Measurements from ENCODE around the gene COIL.
"Not testable (repeated sequence)": the region's sequence is repeated elsewhere in the genome, so short reads cannot be mapped to it uniquely, and the experiment has no call there.

Gene COIL

DNA sequence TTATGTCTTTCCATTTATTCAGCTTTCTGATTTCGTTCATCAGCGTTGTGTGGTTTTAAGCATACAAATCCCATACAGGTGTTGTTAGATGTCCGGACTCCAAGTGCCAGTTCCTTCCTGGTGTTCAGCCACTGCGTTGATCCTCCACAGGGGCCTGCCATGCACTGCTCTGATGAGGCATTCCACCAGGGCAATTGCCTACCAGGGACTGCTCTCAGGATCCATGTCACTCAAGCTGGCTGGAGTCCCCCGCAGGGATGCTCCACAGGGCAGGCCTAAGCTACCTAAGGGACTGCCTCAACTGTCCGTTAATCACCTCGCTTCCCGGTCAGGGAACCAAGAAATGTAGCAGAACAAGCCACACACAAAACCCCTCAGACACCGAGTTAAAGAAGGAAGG, 4.4 kb upstream of the COIL start:
- not testable (repeated sequence) for H3K27ac ChIP-seq (ENCODE audit: low read depth in 2 of 2, low read length in 2 of 2); H3K4me3 ChIP-seq (ENCODE audit: low read length in 2 of 2)

DNA sequence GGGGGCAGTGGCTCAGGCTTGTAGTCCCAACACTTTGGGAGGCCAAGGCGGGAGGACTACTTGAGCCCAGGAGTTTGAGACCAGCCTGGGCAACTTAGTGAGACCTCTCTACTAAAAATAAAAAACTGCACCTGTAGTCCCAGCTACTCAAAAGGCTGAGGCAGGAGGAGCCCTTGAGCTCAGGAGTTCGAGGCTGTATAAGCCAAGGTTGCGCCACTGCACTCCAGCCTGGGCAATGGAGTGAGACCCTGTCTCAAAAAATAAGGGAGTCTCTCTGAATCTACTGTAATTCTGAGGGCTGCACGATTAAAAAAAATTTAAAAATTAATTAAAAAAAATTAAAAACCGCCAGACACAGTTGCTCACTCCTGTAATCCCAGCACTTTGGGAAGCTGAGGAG, 3.9 kb downstream of the COIL start:
- peaks cover 0 to 4% of the 10 kb centered on the region in 2 donors for H3K36me3 ChIP-seq (ENCODE audit: control insufficient read depth in 2 of 2, insufficient read depth in 2 of 2, low read length in 2 of 2)
- no peaks in the 10 kb centered on the region for H3K9me3 ChIP-seq (ENCODE audit: control insufficient read depth in 2 of 2, low read length in 2 of 2)
- H3K9ac ChIP-seq (ENCODE audit: low read depth in 1 of 2, low read length in 2 of 2) = no peak overlapping the region
- H3K4me1 ChIP-seq (ENCODE audit: control insufficient read depth in 2 of 2, insufficient read depth in 2 of 2, low read length in 2 of 2) = peaks cover 0 to 6% of the 10 kb centered on the region in 2 donors
- H3K4me3 ChIP-seq (ENCODE audit: low read length in 2 of 2) = no peak overlapping the region
- no peaks in the 10 kb centered on the region for H3K27me3 ChIP-seq (ENCODE audit: control insufficient read depth in 2 of 2, insufficient read depth in 2 of 2, low read length in 2 of 2)
- no peak overlapping the region for H3K27ac ChIP-seq (ENCODE audit: low read depth in 2 of 2, low read length in 2 of 2)

More for the DNA sequence above, 4.4 kb upstream of the COIL start:
- H3K4me1 ChIP-seq (ENCODE audit: control insufficient read depth in 2 of 2, insufficient read depth in 2 of 2, low read length in 2 of 2); H3K27me3 ChIP-seq (ENCODE audit: control insufficient read depth in 2 of 2, insufficient read depth in 2 of 2, low read length in 2 of 2); H3K9me3 ChIP-seq (ENCODE audit: control insufficient read depth in 2 of 2, low read length in 2 of 2); H3K9ac ChIP-seq (ENCODE audit: low read depth in 1 of 2, low read length in 2 of 2); H3K36me3 ChIP-seq (ENCODE audit: control insufficient read depth in 2 of 2, insufficient read depth in 2 of 2, low read length in 2 of 2): not testable (repeated sequence)

- no peaks in the 10 kb centered on the region for H3K4me1 ChIP-seq (ENCODE audit: control insufficient read depth in 2 of 2, insufficient read depth in 2 of 2, low read length in 2 of 2)
- H3K27ac ChIP-seq (ENCODE audit: low read depth in 2 of 2, low read length in 2 of 2) = no peak overlapping the region
- H3K9ac ChIP-seq (ENCODE audit: low read depth in 1 of 2, low read length in 2 of 2) = no peak overlapping the region
- H3K36me3 ChIP-seq (ENCODE audit: control insufficient read depth in 2 of 2, insufficient read depth in 2 of 2, low read length in 2 of 2) = peaks cover 8 to 27% of the 10 kb centered on the region in 2 donors
- H3K27me3 ChIP-seq (ENCODE audit: control insufficient read depth in 2 of 2, insufficient read depth in 2 of 2, low read length in 2 of 2) = no peaks in the 10 kb centered on the region
- H3K4me3 ChIP-seq (ENCODE audit: low read length in 2 of 2) = no peak overlapping the region
- no peaks in the 10 kb centered on the region for H3K9me3 ChIP-seq (ENCODE audit: control insufficient read depth in 2 of 2, low read length in 2 of 2)
Measured at GRCh38 chr17:56949595-56949994, 11.3 kb downstream of the COIL start.

GRCh38 chr17:56948491-56948890, 12.4 kb downstream of the COIL start:
- Histone ChIP-seq H3K27ac (ENCODE audit: low read depth in 2 of 2, low read length in 2 of 2) (no peak overlapping the region), H3K36me3 (ENCODE audit: control insufficient read depth in 2 of 2, insufficient read depth in 2 of 2, low read length in 2 of 2) (peaks cover 12 to 33% of the 10 kb centered on the region in 2 donors), H3K4me3 (ENCODE audit: low read length in 2 of 2) (no peak overlapping the region), H3K27me3 (ENCODE audit: control insufficient read depth in 2 of 2, insufficient read depth in 2 of 2, low read length in 2 of 2) (no peaks in the 10 kb centered on the region), H3K9me3 (ENCODE audit: control insufficient read depth in 2 of 2, low read length in 2 of 2) (no peaks in the 10 kb centered on the region), H3K4me1 (ENCODE audit: control insufficient read depth in 2 of 2, insufficient read depth in 2 of 2, low read length in 2 of 2) (no peaks in the 10 kb centered on the region), H3K9ac (ENCODE audit: low read depth in 1 of 2, low read length in 2 of 2) (no peak overlapping the region)

GRCh38 chr17:56947741-56948140, 13.1 kb downstream of the COIL start:
- no peak overlapping the region for H3K27ac ChIP-seq (ENCODE audit: low read depth in 2 of 2, low read length in 2 of 2)
- H3K27me3 ChIP-seq (ENCODE audit: control insufficient read depth in 2 of 2, insufficient read depth in 2 of 2, low read length in 2 of 2) = no peaks in the 10 kb centered on the region
- H3K9me3 ChIP-seq (ENCODE audit: control insufficient read depth in 2 of 2, low read length in 2 of 2) = no peaks in the 10 kb centered on the region
- no peak overlapping the region for H3K9ac ChIP-seq (ENCODE audit: low read depth in 1 of 2, low read length in 2 of 2)
- H3K36me3 ChIP-seq (ENCODE audit: control insufficient read depth in 2 of 2, insufficient read depth in 2 of 2, low read length in 2 of 2) = peaks cover 16 to 37% of the 10 kb centered on the region in 2 donors
- H3K4me3 ChIP-seq (ENCODE audit: low read length in 2 of 2) = no peak overlapping the region
- H3K4me1 ChIP-seq (ENCODE audit: control insufficient read depth in 2 of 2, insufficient read depth in 2 of 2, low read length in 2 of 2) = no peaks in the 10 kb centered on the region

DNA sequence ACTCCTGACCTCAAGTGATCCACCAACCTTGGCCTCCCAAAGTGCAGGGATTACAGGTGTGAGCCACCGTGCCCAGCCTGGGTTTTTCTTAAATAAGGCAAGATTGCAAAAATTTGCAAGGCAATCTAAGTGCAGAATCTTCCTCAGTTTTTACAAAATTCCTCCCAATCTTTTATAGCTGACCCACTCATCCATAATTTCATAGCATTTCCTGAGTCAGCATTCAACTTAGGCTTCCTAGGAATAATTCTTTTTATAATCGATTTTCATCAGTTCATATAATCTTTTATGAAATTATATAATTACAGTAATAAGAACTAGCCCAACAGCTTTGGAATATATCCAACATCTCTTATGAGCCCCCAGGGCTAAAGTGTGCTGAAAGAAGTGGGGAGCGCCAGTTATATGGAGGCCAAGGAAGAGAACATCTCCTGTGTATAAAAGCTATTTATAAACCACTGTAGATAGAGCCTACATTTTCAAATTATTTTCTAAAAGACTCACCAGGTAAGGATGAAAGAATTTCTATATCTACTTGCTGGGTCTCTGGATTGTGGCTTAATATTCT, 14.8 kb downstream of the COIL start:
- Histone ChIP-seq H3K36me3 (ENCODE audit: control insufficient read depth in 2 of 2, insufficient read depth in 2 of 2, low read length in 2 of 2) (peaks cover 18 to 50% of the 10 kb centered on the region in 2 donors), H3K9me3 (ENCODE audit: control insufficient read depth in 2 of 2, low read length in 2 of 2) (no peaks in the 10 kb centered on the region)

GRCh38 chr17:56943505-56944125, 17.2 kb downstream of the COIL start:
- Histone ChIP-seq H3K4me3 (ENCODE audit: low read length in 2 of 2) (no peak overlapping the region), H3K36me3 (ENCODE audit: control insufficient read depth in 2 of 2, insufficient read depth in 2 of 2, low read length in 2 of 2) (peaks cover 13 to 38% of the 10 kb centered on the region in 2 donors), H3K9ac (ENCODE audit: low read depth in 1 of 2, low read length in 2 of 2) (no peak overlapping the region), H3K27ac (ENCODE audit: low read depth in 2 of 2, low read length in 2 of 2) (no peak overlapping the region), H3K27me3 (ENCODE audit: control insufficient read depth in 2 of 2, insufficient read depth in 2 of 2, low read length in 2 of 2) (no peaks in the 10 kb centered on the region), H3K4me1 (ENCODE audit: control insufficient read depth in 2 of 2, insufficient read depth in 2 of 2, low read length in 2 of 2) (no peaks in the 10 kb centered on the region), H3K9me3 (ENCODE audit: control insufficient read depth in 2 of 2, low read length in 2 of 2) (no peaks in the 10 kb centered on the region)

More for the DNA sequence above, 14.8 kb downstream of the COIL start:
- H3K9ac ChIP-seq (ENCODE audit: low read depth in 1 of 2, low read length in 2 of 2) = no peak overlapping the region
- no peaks in the 10 kb centered on the region for H3K27me3 ChIP-seq (ENCODE audit: control insufficient read depth in 2 of 2, insufficient read depth in 2 of 2, low read length in 2 of 2)
- H3K27ac ChIP-seq (ENCODE audit: low read depth in 2 of 2, low read length in 2 of 2) = no peak overlapping the region
- H3K4me1 ChIP-seq (ENCODE audit: control insufficient read depth in 2 of 2, insufficient read depth in 2 of 2, low read length in 2 of 2) = no peaks in the 10 kb centered on the region
- H3K4me3 ChIP-seq (ENCODE audit: low read length in 2 of 2) = no peak overlapping the region

- H3K36me3 ChIP-seq (ENCODE audit: control insufficient read depth in 2 of 2, insufficient read depth in 2 of 2, low read length in 2 of 2) = peaks cover 16 to 39% of the 10 kb centered on the region in 2 donors
- no peaks in the 10 kb centered on the region for H3K27me3 ChIP-seq (ENCODE audit: control insufficient read depth in 2 of 2, insufficient read depth in 2 of 2, low read length in 2 of 2)
- H3K9me3 ChIP-seq (ENCODE audit: control insufficient read depth in 2 of 2, low read length in 2 of 2) = no peaks in the 10 kb centered on the region
- no peak overlapping the region for H3K27ac ChIP-seq (ENCODE audit: low read depth in 2 of 2, low read length in 2 of 2)
- no peaks in the 10 kb centered on the region for H3K4me1 ChIP-seq (ENCODE audit: control insufficient read depth in 2 of 2, insufficient read depth in 2 of 2, low read length in 2 of 2)
- H3K4me3 ChIP-seq (ENCODE audit: low read length in 2 of 2) = no peak overlapping the region
- no peak overlapping the region for H3K9ac ChIP-seq (ENCODE audit: low read depth in 1 of 2, low read length in 2 of 2)
Measured at GRCh38 chr17:56939869-56940484, 20.9 kb downstream of the COIL start.

DNA sequence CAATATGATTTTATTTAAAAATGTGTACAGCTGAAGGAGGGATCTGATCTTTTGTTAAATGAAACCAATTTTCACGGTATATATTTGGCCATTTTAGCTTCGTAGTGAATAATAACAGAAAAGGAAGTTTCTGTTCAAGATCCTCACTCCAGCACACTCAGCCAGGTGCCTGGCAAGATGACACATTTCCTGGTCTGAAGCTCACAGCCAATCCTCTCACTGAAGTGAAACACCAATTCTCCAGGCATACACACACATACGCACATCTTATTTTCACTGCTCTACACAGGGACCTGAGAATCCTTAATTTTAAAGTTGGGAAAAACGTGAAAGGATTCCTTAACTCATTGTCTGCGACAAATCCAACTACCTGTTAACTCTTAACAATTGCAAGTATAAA, 22.6 kb downstream of the COIL start:
- not testable (repeated sequence) for H3K27me3 ChIP-seq (ENCODE audit: control insufficient read depth in 2 of 2, insufficient read depth in 2 of 2, low read length in 2 of 2); H3K4me1 ChIP-seq (ENCODE audit: control insufficient read depth in 2 of 2, insufficient read depth in 2 of 2, low read length in 2 of 2); H3K9me3 ChIP-seq (ENCODE audit: control insufficient read depth in 2 of 2, low read length in 2 of 2); H3K4me3 ChIP-seq (ENCODE audit: low read length in 2 of 2); H3K9ac ChIP-seq (ENCODE audit: low read depth in 1 of 2, low read length in 2 of 2); H3K27ac ChIP-seq (ENCODE audit: low read depth in 2 of 2, low read length in 2 of 2)
- H3K36me3 ChIP-seq (ENCODE audit: control insufficient read depth in 2 of 2, insufficient read depth in 2 of 2, low read length in 2 of 2) = peaks cover 10 to 38% of the 10 kb centered on the region in 2 donors

GRCh38 chr17:56937687-56938086, 23.2 kb downstream of the COIL start:
- Histone ChIP-seq H3K36me3 (ENCODE audit: control insufficient read depth in 2 of 2, insufficient read depth in 2 of 2, low read length in 2 of 2) (peaks cover 8 to 37% of the 10 kb centered on the region in 2 donors), H3K27ac (ENCODE audit: low read depth in 2 of 2, low read length in 2 of 2) (no peak overlapping the region), H3K9ac (ENCODE audit: low read depth in 1 of 2, low read length in 2 of 2) (no peak overlapping the region), H3K9me3 (ENCODE audit: control insufficient read depth in 2 of 2, low read length in 2 of 2) (no peaks in the 10 kb centered on the region), H3K4me3 (ENCODE audit: low read length in 2 of 2) (no peak overlapping the region), H3K27me3 (ENCODE audit: control insufficient read depth in 2 of 2, insufficient read depth in 2 of 2, low read length in 2 of 2) (no peaks in the 10 kb centered on the region), H3K4me1 (ENCODE audit: control insufficient read depth in 2 of 2, insufficient read depth in 2 of 2, low read length in 2 of 2) (no peaks in the 10 kb centered on the region)

All from mucosa of rectum (tissue), 2 donors.